ENCODE results near the gene ATP2B2.

GRCh38 chr3:10483364-10483675 is 22.1 kb downstream of the ATP2B2 start:
- no peak for TF ChIP-seq POLR2AphosphoS5 (IDR thresholded peaks at IDR 0.05)
- no peak for TF ChIP-seq CTCF (IDR thresholded peaks at IDR 0.05)
